ENCODE measurements around the gene CALHM5.

DNA sequence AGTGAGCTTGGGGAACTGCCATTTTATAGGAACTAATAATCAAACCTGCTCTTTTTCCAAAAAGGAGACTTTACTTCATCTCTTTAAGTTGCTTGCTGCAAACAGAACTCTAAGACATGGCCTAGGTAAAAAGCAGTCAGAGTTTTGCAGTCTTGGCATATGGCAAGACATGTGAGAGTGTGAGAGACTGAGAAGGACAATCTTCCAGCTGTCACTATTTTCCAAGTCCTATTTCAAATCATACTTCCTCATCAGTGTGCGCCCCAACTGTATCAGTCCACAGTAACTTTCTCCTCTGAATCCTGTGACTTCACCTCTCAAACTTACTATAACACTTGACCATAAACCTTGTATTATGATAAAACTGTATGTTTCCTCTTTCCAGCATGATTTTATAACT, 39.9 kb upstream of the CALHM5 start:
- TF ChIP-seq, protein P1, sequence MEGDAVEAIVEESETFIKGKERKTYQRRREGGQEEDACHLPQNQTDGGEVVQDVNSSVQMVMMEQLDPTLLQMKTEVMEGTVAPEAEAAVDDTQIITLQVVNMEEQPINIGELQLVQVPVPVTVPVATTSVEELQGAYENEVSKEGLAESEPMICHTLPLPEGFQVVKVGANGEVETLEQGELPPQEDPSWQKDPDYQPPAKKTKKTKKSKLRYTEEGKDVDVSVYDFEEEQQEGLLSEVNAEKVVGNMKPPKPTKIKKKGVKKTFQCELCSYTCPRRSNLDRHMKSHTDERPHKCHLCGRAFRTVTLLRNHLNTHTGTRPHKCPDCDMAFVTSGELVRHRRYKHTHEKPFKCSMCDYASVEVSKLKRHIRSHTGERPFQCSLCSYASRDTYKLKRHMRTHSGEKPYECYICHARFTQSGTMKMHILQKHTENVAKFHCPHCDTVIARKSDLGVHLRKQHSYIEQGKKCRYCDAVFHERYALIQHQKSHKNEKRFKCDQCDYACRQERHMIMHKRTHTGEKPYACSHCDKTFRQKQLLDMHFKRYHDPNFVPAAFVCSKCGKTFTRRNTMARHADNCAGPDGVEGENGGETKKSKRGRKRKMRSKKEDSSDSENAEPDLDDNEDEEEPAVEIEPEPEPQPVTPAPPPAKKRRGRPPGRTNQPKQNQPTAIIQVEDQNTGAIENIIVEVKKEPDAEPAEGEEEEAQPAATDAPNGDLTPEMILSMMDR (IDR thresholded peaks at IDR 0.05), result no peak
- TF ChIP-seq POLR2AphosphoS5 (IDR thresholded peaks at IDR 0.05), result no peak
